ENCODE data around the gene LSM7. TPM values are rescaled to one million over a fixed set of nuclear protein-coding genes. Genes with fewer than 3 reads are reported as not detected.

Gene LSM7
- total RNA-seq, 1 donor from 2014 or later = 97.4 TPM

DNA sequence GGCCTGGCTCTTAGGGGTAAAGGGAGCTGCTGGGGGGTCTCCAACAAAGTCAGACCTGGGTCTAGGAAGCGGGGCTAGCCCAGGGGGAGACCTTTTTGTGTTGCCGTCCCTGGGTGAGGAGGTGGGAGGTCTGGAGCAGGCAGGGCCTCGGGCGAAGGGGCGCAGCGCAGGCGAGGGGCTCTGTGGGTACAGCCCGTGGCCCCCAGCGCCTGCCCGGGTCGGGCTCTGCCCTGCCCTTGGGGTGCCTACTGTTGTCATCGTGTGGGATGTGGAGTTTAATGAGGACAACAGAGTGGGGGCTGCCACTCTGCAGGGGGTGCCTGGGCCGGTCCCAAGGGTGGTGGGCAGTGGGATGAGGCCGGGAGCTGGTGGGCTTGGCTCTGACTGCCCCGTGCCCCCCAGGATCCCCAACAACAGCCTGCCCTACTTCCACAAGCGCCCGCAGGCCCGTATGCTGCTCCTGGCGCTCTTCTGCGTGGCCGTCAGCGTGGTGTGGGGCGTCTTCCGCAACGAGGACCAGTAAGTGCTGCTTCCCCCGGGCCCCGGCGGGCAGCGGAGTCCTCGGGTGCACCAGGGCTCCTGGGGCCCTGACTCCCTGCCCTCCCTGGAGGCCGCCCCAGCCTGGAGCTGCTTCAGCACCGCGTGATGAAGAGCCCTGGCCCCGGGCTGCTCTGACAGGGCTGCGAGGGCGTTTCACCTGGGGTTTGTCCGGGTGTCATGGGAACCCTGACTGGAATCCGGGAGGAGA lies 12.3 kb upstream of the LSM7 start:
- TF ChIP-seq, protein P1, sequence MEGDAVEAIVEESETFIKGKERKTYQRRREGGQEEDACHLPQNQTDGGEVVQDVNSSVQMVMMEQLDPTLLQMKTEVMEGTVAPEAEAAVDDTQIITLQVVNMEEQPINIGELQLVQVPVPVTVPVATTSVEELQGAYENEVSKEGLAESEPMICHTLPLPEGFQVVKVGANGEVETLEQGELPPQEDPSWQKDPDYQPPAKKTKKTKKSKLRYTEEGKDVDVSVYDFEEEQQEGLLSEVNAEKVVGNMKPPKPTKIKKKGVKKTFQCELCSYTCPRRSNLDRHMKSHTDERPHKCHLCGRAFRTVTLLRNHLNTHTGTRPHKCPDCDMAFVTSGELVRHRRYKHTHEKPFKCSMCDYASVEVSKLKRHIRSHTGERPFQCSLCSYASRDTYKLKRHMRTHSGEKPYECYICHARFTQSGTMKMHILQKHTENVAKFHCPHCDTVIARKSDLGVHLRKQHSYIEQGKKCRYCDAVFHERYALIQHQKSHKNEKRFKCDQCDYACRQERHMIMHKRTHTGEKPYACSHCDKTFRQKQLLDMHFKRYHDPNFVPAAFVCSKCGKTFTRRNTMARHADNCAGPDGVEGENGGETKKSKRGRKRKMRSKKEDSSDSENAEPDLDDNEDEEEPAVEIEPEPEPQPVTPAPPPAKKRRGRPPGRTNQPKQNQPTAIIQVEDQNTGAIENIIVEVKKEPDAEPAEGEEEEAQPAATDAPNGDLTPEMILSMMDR (IDR thresholded peaks at IDR 0.05; ENCODE audit: insufficient read depth, low read length, severe bottlenecking) = no peak
- Histone ChIP-seq H3K4me3 (ENCODE audit: low read depth, low read length) (no peak overlapping the region), H3K36me3 (ENCODE audit: control insufficient read depth, insufficient read depth, low read length) (peaks cover 3% of the 10 kb centered on the region), H3K27me3 (ENCODE audit: control insufficient read depth, insufficient read depth, low read length) (no peaks in the 10 kb centered on the region)
- DNase-seq (ENCODE audit: low read depth) (no peak), FAIRE-seq (no peak)

DNA sequence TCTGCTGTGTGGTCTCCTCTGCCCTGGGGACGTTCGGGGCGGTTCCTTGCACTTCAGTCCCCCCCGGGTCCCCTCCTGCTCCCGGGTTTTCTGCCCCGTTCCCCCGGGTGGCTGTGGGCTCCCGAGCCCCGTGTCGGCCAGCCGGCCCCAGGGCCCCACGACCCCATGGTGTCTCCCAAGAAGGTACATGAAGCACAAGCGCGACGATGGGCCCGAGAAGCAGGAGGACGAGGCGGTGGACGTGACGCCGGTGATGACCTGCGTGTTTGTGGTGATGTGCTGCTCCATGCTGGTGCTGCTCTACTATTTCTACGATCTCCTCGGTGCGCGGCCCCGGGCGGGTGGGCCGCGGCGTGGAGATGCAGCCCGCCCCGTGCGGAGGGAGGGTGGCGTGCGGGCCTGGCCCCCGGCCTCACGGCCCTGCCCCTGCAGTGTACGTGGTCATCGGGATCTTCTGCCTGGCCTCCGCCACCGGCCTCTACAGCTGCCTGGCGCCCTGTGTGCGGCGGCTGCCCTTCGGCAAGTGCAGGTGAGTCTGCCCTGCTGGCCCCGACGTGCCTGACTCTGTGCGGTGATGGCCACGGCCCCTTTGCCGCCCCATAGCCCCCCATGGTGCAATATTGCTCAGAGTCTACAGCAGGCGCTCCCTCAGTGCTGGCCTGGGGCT lies 11.4 kb upstream of the LSM7 start:
- FAIRE-seq (no peak), DNase-seq (ENCODE audit: low read depth) (no peak)
- H3K27me3 ChIP-seq (ENCODE audit: control insufficient read depth, insufficient read depth, low read length) = no peaks in the 10 kb centered on the region
- peaks cover 3% of the 10 kb centered on the region for H3K36me3 ChIP-seq (ENCODE audit: control insufficient read depth, insufficient read depth, low read length)
- no peak overlapping the region for H3K4me3 ChIP-seq (ENCODE audit: low read depth, low read length)
- TF ChIP-seq, protein P1 (IDR thresholded peaks at IDR 0.05; ENCODE audit: insufficient read depth, low read length, severe bottlenecking) = no peak

DNA sequence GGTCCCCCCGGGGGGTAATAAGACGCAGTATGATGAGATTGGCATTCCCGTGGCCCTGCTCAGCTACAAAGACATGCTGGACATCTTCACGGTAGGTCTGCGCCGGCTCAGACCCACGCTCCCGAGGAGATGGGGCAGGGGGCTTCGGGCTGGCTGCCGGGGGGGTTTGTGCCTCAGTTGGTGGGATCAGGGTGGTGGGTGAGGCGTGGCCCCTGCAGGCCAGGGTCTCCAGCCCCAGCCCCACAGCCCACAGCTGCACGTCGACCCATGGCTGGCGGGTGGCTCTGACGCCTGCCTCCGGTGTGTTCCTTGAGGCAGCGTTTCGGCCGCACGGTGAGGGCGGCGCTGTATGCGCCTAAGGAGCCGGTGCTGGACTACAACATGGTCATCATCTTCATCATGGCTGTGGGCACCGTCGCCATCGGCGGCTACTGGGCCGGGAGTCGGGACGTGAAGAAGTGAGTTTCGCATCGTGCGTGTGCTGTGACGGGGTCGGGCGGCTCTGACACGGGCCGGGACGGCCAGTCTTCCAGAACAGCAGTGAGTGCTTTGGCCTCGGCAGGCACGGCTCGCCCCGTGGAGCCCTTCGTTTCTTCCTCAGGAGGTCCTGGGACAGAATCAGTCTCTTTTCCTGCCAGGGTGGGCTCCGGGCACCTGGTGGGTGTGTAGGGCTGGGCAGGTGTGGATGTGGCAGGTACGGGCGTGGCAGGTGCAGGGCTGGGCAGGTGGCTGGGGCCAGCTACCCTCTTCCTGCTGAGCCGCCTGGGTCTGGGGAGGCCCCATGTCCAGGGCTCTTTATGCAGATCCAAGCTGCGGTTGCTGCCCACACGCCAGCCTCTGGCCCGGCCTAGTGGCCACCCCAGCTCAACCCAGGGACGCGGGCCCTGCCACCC lies 10.6 kb upstream of the LSM7 start:
- no peak for FAIRE-seq
- no peak overlapping the region for H3K4me3 ChIP-seq (ENCODE audit: low read depth, low read length)
- H3K27me3 ChIP-seq (ENCODE audit: control insufficient read depth, insufficient read depth, low read length) = no peaks in the 10 kb centered on the region
- TF ChIP-seq, protein P1 (IDR thresholded peaks at IDR 0.05; ENCODE audit: insufficient read depth, low read length, severe bottlenecking) = no peak
- peaks cover 4% of the 10 kb centered on the region for H3K36me3 ChIP-seq (ENCODE audit: control insufficient read depth, insufficient read depth, low read length)
- no peak for DNase-seq (ENCODE audit: low read depth)

DNA sequence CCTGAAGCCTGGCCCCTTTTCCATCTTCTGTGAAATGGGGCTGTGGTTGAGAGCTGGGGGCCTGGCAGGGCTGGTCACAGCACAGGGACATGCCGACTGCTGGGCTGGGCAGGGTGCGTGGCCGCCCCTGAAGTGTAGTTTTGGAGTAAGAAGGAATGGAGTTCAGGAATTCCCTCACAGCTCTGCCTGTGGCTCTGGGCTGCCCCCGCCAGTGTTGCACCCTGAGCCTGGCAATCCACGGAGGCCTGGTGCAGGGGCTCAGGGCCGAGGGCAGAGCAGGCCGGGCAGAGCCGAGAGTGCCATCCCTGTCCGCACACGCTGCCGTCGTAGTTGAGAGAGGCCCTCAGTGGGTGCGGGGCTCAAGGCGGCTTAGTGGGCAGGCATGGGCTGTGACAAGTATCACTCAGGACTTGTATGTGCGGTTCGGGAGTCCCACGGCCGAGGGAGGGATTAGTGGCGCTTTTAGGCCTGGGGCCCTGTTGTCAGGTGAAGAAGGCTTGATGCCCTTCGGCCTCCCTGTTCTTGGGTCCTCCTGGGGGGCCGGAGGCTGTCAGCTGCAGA lies 9.7 kb upstream of the LSM7 start:
- Histone ChIP-seq H3K27me3 (ENCODE audit: control insufficient read depth, insufficient read depth, low read length) (no peaks in the 10 kb centered on the region), H3K36me3 (ENCODE audit: control insufficient read depth, insufficient read depth, low read length) (peaks cover 4% of the 10 kb centered on the region), H3K4me3 (ENCODE audit: low read depth, low read length) (no peak overlapping the region)
- no peak for FAIRE-seq
- no peak for DNase-seq (ENCODE audit: low read depth)
- TF ChIP-seq, protein P1 (IDR thresholded peaks at IDR 0.05; ENCODE audit: insufficient read depth, low read length, severe bottlenecking) = no peak

DNA sequence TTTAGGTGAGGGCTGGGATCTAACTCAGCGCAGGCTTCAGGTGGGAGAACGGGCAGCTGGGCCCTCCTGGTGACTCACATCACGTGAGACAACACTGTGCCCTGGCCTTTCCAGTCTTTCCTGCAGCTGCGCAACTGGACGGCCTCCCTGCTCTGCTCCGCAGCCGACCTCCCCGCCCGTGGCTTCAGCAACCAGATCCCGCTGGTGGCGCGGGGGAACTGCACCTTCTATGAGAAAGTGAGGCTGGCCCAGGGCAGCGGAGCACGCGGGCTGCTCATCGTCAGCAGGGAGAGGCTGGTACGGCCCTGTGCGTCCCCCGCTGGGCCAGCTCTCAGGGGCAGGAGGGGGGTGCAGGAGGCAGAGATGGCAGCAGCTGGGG lies 8.9 kb upstream of the LSM7 start:
- no peak for DNase-seq (ENCODE audit: low read depth)
- FAIRE-seq = no peak
- TF ChIP-seq, protein P1 (IDR thresholded peaks at IDR 0.05; ENCODE audit: insufficient read depth, low read length, severe bottlenecking) = no peak
- Histone ChIP-seq H3K27me3 (ENCODE audit: control insufficient read depth, insufficient read depth, low read length) (no peaks in the 10 kb centered on the region), H3K4me3 (ENCODE audit: low read depth, low read length) (no peak overlapping the region), H3K36me3 (ENCODE audit: control insufficient read depth, insufficient read depth, low read length) (peaks cover 4% of the 10 kb centered on the region)
